ENCODE results near the gene RBX1.

GRCh38 chr22:40979871-40980270 is 28.7 kb downstream of the RBX1 start:
- no peak for TF ChIP-seq CTCF (IDR thresholded peaks at IDR 0.05)
- no peak for TF ChIP-seq EP300 (IDR thresholded peaks at IDR 0.05)
- TF ChIP-seq POLR2A (IDR thresholded peaks at IDR 0.05): no peak
